ENCODE measurements around the gene PRIM2. TPM values are rescaled to one million over a fixed set of nuclear protein-coding genes. Genes with fewer than 3 reads are reported as not detected.

Gene PRIM2
- polyA plus RNA-seq, 2 of the 4 experiments (the other 2 are of a cell fraction): 15.0 to 20.1 TPM

DNA sequence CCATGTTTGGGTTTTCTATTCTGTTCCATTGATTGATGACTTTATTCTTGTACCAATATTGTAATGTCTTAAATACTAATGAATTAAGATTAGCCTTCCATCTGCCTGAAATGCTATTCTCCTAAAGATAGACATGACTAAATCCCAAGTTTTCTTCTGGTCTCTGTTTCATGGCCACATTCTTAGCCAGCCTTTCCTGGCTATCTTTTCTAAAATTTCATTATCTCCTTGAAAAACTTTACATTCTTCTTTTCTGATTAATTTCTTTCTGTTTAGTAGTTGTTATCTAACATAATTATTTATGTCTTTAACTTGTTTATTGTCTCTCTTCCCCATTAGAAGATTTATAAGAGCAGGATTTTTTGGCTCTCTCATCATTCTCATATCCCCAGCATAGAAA lies 4.4 kb upstream of the PRIM2 start:
- TF ChIP-seq CBX2 (IDR thresholded peaks at IDR 0.05; ENCODE audit: borderline replicate concordance, low read depth): no peak
- H3K27ac ChIP-seq: peak overlapping the region; percentile 73 to 89; a peak in 5 of 6 replicates
- no peak for ATAC-seq
- H3K4me2 ChIP-seq: peak overlapping the region; percentile 77
- H3K9me3 ChIP-seq: no peaks in the 10 kb centered on the region
- no peak for DNase-seq (ENCODE audit: low read depth in 1 of 2, low spot score in 1 of 2)
- no peak for FAIRE-seq
- POLR2A ChIA-PET: interaction anchor here (0.8 to 2.4 kb wide), 3 partner anchors 45 to 141 kb away, joined by 3 to 14 read pairs (median 10); partner anchors contain the start of genes BAG2 and RAB23
- peaks cover 27% of the 10 kb centered on the region for H3K4me1 ChIP-seq
- no peak overlapping the region for H3K4me3 ChIP-seq
- CTCF ChIA-PET: interaction anchor here (1.0 to 2.5 kb wide), 5 partner anchors 46 to 358 kb away, joined by 3 to 22 read pairs (median 10); partner anchors contain the start of gene BEND6

DNA sequence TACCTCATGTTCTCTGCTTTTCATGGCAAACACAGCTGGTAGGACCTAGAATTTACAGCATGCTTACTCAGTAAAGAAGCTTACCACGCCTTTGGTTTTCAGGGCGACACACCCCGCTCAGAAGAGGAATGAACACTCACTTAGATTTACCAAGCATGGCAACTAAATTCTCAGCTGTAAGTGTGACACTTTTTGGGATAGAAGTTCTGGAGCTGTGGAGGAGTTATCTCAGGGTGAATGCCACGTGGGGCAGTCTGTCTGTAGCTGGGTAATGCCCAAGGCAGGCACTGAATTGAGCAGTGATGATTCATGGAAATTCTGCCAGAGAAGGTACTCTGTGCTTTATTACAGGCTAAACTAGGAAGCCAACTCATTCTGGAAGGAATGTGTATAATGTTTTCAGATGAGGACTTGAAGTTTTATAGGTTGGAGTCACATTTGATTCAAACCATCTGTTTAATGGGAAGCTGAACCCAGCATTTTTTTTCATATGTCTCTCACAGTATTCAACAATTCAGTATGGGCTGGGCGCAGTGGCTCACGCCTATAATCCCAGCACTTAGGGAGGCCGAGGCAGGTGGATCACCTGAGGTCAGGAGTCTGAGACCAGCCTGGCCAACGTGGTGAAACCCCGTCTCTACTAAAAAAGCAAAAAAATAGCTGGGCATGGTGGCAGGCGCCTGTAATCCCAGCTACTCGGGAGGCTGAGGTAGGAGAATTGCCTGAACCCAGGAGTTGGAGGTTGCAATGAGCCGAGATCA lies 3.5 kb upstream of the PRIM2 start:
- DNase-seq (ENCODE audit: low read depth in 1 of 2, low spot score in 1 of 2): peak; percentile 38 to 74
- TF ChIP-seq MAFK (IDR thresholded peaks at IDR 0.05; ENCODE audit: partially characterized antibody) (peak; percentile 49), JUNB (IDR thresholded peaks at IDR 0.05) (0 out of 2 replicates have a peak, but pooled peaks have one; percentile 14), POLR2A (IDR thresholded peaks at IDR 0.05; ENCODE audit: low read length) (no peak), JUN (IDR thresholded peaks at IDR 0.05) (peak in 1 of 2 experiments; percentile 27; a peak in 1 of 5 replicates), SMC3 (IDR thresholded peaks at IDR 0.05) (peak; percentile 14; the same call in 1 of the 3 replicates), RAD21 (conservative IDR thresholded peaks at IDR 0.05 in 1 of 2, IDR thresholded peaks at IDR 0.05 in 1 of 2) (0 out of 5 replicates have a peak, but pooled peaks of 1 of the 2 experiments have one; percentile 29), EHMT2 (IDR thresholded peaks at IDR 0.05; ENCODE audit: low read depth) (no peak), KDM1A (IDR thresholded peaks at IDR 0.05; ENCODE audit: low read depth) (no peak), FOXS1 (CRISPR knock-in tag; IDR thresholded peaks at IDR 0.05) (no peak), FOSL2 (IDR thresholded peaks at IDR 0.05) (no peak), FOSL2 (CRISPR knock-in tag; IDR thresholded peaks at IDR 0.05) (peak; percentile 72), CBX8 (IDR thresholded peaks at IDR 0.05) (no peak)
- TF ChIP-seq, protein P1, sequence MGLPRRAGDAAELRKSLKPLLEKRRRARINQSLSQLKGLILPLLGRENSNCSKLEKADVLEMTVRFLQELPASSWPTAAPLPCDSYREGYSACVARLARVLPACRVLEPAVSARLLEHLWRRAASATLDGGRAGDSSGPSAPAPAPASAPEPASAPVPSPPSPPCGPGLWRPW (IDR thresholded peaks at IDR 0.05): no peak
- TF ChIP-seq, protein P2, sequence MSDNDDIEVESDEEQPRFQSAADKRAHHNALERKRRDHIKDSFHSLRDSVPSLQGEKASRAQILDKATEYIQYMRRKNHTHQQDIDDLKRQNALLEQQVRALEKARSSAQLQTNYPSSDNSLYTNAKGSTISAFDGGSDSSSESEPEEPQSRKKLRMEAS (IDR thresholded peaks at IDR 0.05): peak; percentile 86
- TF ChIP-seq, protein P3, sequence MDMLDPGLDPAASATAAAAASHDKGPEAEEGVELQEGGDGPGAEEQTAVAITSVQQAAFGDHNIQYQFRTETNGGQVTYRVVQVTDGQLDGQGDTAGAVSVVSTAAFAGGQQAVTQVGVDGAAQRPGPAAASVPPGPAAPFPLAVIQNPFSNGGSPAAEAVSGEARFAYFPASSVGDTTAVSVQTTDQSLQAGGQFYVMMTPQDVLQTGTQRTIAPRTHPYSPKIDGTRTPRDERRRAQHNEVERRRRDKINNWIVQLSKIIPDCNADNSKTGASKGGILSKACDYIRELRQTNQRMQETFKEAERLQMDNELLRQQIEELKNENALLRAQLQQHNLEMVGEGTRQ (IDR thresholded peaks at IDR 0.05): peak; percentile 50; the same call in 1 of the 2 replicates
- Histone ChIP-seq H3K4me3 (no peak overlapping the region), H3K4me2 (peak overlapping the region; percentile 77), H3K9me3 (no peaks in the 10 kb centered on the region), H3K27ac (peak overlapping the region; percentile 73 to 89), H3K4me1 (peaks cover 35% of the 10 kb centered on the region)
- POLR2A ChIA-PET: interaction anchor here (0.6 to 2.4 kb wide), 5 partner anchors 46 to 359 kb away, joined by 3 to 14 read pairs (median 4); partner anchors contain the start of genes BAG2, BEND6 and RAB23
- no peak for FAIRE-seq
- CTCF ChIA-PET: interaction anchor here (1.0 to 3.6 kb wide), 8 partner anchors 47 to 411 kb away, joined by 3 to 33 read pairs (median 8); partner anchors contain the start of genes BEND6 and RAB23
- peak; percentile 77 to 80 for ATAC-seq
- WGBS (ENCODE audit: missing lambda C conversion rate): 49% methylated on average over 12 of the region's 12 CpGs

DNA sequence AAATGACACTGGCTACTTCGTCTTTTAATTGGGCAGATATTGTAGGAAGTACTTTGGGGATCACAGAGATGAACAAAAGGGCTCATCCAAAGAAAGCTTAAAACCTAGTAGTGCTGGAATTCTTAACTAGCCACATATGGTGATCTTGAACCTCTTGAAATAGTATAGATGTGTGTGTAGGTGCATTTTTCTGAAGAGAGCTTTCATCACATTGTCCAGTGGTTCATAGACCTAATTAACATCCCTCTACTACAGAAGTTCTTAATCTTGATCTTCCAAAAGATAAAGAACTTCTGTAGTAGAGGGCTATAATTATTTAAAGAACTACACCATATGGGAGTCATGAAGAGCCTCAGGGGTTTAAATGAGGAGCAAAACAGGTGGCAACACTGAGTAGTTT lies 2.3 kb upstream of the PRIM2 start:
- CTCF ChIA-PET: interaction anchor here (1.7 to 3.6 kb wide), 5 partner anchors 49 to 423 kb away, joined by 7 to 33 read pairs (median 17); partner anchors contain the start of gene RAB23
- no peak overlapping the region for H3K4me2 ChIP-seq
- POLR2A ChIA-PET: interaction anchor here (2.4 kb wide), 1 partner anchor 143 kb away, joined by 14 read pairs; the partner anchor contains the start of gene BAG2
- TF ChIP-seq HOXB5 (CRISPR knock-in tag; IDR thresholded peaks at IDR 0.05): no peak
- no peak for TF ChIP-seq RAD21 (conservative IDR thresholded peaks at IDR 0.05 in 1 of 2, IDR thresholded peaks at IDR 0.05 in 1 of 2)
- peak overlapping the region; percentile 73 to 89; a peak in 3 of 6 replicates for H3K27ac ChIP-seq
- H3K4me3 ChIP-seq: no peak overlapping the region
- H3K4me1 ChIP-seq: peaks cover 35% of the 10 kb centered on the region
- DNase-seq (ENCODE audit: low read depth in 1 of 2, low spot score in 1 of 2) (no peak), ATAC-seq (no peak), FAIRE-seq (no peak)
- WGBS (ENCODE audit: missing lambda C conversion rate): 90% methylated on average over 1 of the region's 1 CpG
- no peaks in the 10 kb centered on the region for H3K9me3 ChIP-seq

DNA sequence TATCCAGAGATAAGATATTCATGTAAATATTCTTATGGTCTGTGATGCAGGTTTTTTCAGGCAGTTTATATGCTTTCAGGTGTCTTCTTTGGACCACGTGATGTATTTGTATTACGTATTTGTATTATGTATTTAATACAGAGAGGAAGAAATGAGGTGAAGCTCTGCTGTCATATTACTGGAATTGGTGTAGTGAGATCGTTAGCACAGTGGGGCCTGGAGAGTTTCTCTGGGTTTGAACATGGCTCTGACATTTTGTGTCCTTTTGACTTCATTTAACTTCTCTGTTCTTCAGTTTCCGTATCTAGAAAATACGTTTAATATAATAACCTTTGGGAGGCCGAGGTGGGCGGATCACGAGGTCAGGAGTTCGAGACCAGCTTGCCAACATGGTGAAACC lies 1.6 kb upstream of the PRIM2 start:
- H3K4me1 ChIP-seq: peaks cover 35% of the 10 kb centered on the region
- ATAC-seq (no peak), DNase-seq (ENCODE audit: low read depth in 1 of 2, low spot score in 1 of 2) (no peak), FAIRE-seq (no peak)
- no peak for TF ChIP-seq HOXB13 (CRISPR knock-in tag; IDR thresholded peaks at IDR 0.05; ENCODE audit: low read depth)
- TF ChIP-seq, protein P4, sequence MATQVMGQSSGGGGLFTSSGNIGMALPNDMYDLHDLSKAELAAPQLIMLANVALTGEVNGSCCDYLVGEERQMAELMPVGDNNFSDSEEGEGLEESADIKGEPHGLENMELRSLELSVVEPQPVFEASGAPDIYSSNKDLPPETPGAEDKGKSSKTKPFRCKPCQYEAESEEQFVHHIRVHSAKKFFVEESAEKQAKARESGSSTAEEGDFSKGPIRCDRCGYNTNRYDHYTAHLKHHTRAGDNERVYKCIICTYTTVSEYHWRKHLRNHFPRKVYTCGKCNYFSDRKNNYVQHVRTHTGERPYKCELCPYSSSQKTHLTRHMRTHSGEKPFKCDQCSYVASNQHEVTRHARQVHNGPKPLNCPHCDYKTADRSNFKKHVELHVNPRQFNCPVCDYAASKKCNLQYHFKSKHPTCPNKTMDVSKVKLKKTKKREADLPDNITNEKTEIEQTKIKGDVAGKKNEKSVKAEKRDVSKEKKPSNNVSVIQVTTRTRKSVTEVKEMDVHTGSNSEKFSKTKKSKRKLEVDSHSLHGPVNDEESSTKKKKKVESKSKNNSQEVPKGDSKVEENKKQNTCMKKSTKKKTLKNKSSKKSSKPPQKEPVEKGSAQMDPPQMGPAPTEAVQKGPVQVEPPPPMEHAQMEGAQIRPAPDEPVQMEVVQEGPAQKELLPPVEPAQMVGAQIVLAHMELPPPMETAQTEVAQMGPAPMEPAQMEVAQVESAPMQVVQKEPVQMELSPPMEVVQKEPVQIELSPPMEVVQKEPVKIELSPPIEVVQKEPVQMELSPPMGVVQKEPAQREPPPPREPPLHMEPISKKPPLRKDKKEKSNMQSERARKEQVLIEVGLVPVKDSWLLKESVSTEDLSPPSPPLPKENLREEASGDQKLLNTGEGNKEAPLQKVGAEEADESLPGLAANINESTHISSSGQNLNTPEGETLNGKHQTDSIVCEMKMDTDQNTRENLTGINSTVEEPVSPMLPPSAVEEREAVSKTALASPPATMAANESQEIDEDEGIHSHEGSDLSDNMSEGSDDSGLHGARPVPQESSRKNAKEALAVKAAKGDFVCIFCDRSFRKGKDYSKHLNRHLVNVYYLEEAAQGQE (IDR thresholded peaks at IDR 0.05): no peak
- peak overlapping the region; percentile 76; the same call in 2 of the 3 replicates for H3K4me2 ChIP-seq
- H3K9me3 ChIP-seq: no peaks in the 10 kb centered on the region
- no peak overlapping the region for H3K4me3 ChIP-seq
- POLR2A ChIA-PET: interaction anchor here (1.7 kb wide), 1 partner anchor 94 kb away, joined by 6 read pairs; the partner anchor contains the start of gene RAB23
- CTCF ChIA-PET: interaction anchor here (0.6 to 3.6 kb wide), 33 partner anchors 10 to 433 kb away, joined by 3 to 44 read pairs (median 5); partner anchors contain the start of genes BAG2, BEND6, RAB23 and ZNF451
- 33% methylated on average over 9 of the region's 9 CpGs for WGBS (ENCODE audit: missing lambda C conversion rate)
- peak overlapping the region; percentile 51 to 57; a peak in 5 of 6 replicates for H3K27ac ChIP-seq

Data from A549 (cell line).